D721Med (cell line): ENCODE measurements around the gene CLIC6.

ENCODE experiments used
- DNase-seq: peaks from one replicate; pipeline ENCODE4 v3.0.0; 2011; ENCODE audit warnings: low spot score; ENCODE audit not compliant: insufficient read length
- FAIRE-seq: peaks from 2 replicates; lab custom pipeline; 2011; peaks lifted over from hg19 to GRCh38; lab: Jason Lieb, UNC
- CTCF ChIP-seq: IDR thresholded peaks from 2 replicates; pipeline ENCODE4 v1.5.1; 2012; ENCODE audit warnings: mild to moderate bottlenecking, control low read depth; ENCODE audit not compliant: insufficient read depth; ENCODE audit errors: missing control alignments

The CLIC6 gene

GRCh38 chr21:34670220-34670961 lies 1.6 kb downstream of the CLIC6 start:
- no peak for TF ChIP-seq CTCF
- no peak for FAIRE-seq

GRCh38 chr21:34670962-34671348 lies 2.2 kb downstream of the CLIC6 start:
- DNase-seq (no peak), FAIRE-seq (no peak)
- TF ChIP-seq CTCF, result no peak

More at GRCh38 chr21:34670220-34670961, 1.6 kb downstream of the CLIC6 start:
- no peak for DNase-seq

- FAIRE-seq (no peak), DNase-seq (no peak)
- TF ChIP-seq CTCF, result no peak
Observed at GRCh38 chr21:34671462-34671861, 2.7 kb downstream of the CLIC6 start.

GRCh38 chr21:34671891-34672290 lies 3.1 kb downstream of the CLIC6 start:
- no peak for DNase-seq
- TF ChIP-seq CTCF, result no peak
- no peak for FAIRE-seq

GRCh38 chr21:34673006-34673405 lies 4.2 kb downstream of the CLIC6 start:
- no peak for DNase-seq
- no peak for TF ChIP-seq CTCF

DNA sequence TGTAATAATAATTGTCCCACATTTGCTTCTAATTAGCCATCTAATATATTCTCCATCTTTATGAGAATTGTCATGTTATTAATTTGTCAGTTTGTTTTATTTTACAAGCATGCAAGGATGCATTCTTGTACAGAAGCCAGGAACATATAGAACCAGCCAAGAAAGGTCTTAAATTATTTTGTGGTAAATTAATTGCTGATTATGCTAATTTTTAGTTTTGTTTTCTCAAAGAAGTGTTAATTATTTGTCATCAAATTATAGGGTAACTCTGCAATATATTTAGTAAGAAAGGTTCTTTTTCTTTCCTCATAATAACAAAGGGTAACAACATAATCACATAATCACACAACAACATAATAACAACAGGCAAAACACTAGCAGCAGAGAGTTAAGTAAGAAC lies 5.7 kb downstream of the CLIC6 start:
- FAIRE-seq (no peak), DNase-seq (no peak)
- no peak for TF ChIP-seq CTCF

More at GRCh38 chr21:34673006-34673405, 4.2 kb downstream of the CLIC6 start:
- no peak for FAIRE-seq

DNA sequence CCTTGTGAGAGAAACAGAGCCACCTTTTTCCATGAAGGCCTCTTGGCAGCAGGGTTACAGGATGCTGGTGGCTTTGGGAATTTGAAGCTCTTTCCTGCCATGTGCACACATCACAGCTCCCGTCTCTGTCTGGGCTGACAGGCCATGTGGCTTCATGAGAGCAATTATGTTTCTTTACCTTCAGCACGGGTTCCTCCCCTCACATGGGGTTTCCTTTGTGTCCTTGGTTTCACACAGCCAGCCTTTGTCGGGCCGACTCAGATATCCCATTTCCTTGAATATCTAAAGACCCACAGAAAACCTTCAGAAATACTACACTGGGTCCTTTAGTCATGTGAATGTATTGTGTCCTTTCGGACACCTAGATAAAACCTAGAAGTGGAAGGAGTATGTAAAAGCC lies 7.1 kb downstream of the CLIC6 start:
- no peak for TF ChIP-seq CTCF
- FAIRE-seq, result no peak
- DNase-seq, result no peak
